NCI-H1092 treated with DMSO at 0.1 percent for 48 hours (cell line): ENCODE measurements around the gene MYEF2.

ENCODE experiments used
- DNase-seq: peaks from one replicate; lab custom pipeline; 2025; lab: John Stamatoyannopoulos, UW

Gene MYEF2, protein sequence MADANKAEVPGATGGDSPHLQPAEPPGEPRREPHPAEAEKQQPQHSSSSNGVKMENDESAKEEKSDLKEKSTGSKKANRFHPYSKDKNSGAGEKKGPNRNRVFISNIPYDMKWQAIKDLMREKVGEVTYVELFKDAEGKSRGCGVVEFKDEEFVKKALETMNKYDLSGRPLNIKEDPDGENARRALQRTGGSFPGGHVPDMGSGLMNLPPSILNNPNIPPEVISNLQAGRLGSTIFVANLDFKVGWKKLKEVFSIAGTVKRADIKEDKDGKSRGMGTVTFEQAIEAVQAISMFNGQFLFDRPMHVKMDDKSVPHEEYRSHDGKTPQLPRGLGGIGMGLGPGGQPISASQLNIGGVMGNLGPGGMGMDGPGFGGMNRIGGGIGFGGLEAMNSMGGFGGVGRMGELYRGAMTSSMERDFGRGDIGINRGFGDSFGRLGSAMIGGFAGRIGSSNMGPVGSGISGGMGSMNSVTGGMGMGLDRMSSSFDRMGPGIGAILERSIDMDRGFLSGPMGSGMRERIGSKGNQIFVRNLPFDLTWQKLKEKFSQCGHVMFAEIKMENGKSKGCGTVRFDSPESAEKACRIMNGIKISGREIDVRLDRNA

GRCh38 chr15:48177766-48178647 lies at the start of gene MYEF2:
Gene MYEF2, minus strand, starts transcription at chr15:48178295. Its CDS starts 58 bp downstream, at chr15:48178237.
- DNase-seq, result peak; percentile 66

- no peak for DNase-seq
These were observed 47.7 kb upstream of the MYEF2 start for GRCh38 chr15:48225771-48226170.

GRCh38 chr15:48222627-48223026 lies 44.5 kb upstream of the MYEF2 start:
- DNase-seq, result no peak

GRCh38 chr15:48221885-48222284 lies 43.8 kb upstream of the MYEF2 start:
- DNase-seq, result peak; percentile 54

GRCh38 chr15:48221261-48221660 lies 43.2 kb upstream of the MYEF2 start:
- no peak for DNase-seq

DNA sequence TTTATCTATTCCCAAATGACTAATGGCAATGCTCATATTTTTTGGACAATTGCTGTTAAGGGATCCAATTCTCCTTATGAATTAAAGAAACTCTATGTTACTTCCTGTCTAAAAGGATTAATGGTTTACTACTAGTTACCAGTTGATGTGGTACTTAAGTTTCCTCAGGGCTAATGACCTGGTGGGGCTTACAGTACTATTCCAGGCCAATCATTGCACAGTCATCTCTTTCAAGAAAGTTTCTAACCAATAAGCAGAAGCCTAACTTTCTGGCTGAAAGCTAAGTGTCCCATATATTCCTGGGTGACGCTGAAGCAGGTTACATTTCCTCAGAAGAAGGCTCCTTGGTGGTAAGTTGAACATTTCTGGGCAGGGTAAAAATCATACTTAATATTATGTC lies 27.9 kb upstream of the MYEF2 start, which contains the start of gene SLC12A1:
SLC12A1 (plus strand) TSS at position 322 of the 400 bp plus-strand sequence. CDS start 1,418 bp downstream, outside the sequence.
- no peak for DNase-seq

GRCh38 chr15:48202068-48202467 lies 24.0 kb upstream of the MYEF2 start:
- no peak for DNase-seq

DNA sequence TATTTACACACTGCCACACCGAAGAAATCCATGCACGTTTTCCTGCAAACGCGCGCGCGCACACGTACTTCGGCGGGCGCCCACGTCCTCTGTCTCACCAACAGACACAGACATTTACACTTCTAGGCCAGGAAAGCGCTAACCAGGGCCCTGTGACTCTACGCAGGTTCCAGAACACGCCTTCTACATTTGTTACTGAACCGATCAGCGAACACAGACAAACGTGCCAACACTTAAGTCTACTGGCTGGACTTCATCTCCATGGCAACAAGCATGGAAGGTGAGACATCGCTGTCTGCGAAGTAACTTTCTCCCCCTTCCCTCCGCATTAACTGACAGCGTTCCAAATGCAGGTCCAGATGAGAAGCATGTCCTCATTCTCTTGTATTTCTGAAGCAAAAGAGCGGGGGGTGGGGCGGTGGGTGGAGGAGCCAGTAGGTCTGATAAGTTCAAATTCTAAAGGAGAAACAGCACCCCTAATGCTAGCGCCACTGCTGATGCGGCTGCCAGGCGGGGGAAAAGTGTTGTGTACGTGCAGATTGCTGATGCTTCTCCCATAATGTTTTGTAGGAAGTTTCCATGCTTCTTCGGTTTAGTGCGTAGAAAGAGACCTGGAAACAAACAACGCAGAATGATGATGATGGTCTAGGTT lies 13.6 kb upstream of the MYEF2 start, which contains the start of gene CTXN2:
CTXN2 (plus strand) TSS at position 92 of the 652 bp plus-strand sequence. CDS start 9,636 bp downstream, outside the sequence.
- DNase-seq, result no peak

DNA sequence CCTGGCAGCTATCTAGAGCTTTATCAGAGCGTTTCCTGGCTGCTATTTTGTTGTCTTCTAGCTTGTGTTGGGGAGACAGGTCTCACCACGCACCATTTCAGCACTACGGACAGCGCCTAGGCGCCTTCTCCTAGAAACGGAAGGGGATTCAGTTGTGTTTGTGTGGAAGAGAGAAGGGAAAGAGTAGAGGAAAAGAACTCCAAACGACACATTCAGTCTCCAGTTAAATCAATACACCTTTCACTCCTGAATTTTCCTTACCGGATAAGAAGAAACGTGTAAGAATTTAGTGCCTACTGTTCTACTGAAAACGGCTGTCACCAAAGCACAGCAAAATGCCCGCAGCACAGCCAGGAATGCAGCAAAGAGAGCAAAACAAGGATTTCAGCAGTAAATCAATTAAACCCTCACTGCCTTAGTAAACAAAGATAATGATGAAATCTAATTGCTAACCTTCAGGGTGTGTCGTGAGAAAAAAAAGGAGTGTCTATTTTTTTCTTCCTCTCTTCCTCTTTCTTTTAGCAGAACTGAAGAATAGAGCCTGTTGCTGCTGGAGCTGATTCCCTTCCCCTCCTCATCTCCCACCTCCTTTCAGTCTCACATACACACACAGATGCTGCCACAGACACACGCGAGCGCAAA lies 13.0 kb upstream of the MYEF2 start:
- DNase-seq, result no peak

- DNase-seq, result no peak
These were observed 8.2 kb upstream of the MYEF2 start for GRCh38 chr15:48186271-48186670.

DNA sequence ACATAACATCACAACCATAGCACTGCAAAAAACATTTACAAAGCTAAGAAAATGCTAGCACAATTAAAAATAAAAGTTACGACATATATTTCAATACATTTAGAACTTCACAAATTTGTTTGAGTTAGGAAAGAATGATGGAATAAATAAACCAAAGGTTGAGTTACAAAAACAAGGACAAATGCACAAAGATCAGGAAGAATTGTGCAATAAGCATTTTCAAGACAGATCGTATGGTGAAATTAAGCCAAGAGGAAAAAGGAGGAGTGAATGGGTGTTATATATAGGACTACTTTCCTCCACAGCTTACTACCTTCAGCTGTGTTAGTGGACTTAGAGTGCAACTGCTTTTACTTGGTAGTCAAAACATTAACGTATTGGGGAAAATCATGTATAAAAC lies 7.4 kb upstream of the MYEF2 start:
- DNase-seq, result no peak

DNA sequence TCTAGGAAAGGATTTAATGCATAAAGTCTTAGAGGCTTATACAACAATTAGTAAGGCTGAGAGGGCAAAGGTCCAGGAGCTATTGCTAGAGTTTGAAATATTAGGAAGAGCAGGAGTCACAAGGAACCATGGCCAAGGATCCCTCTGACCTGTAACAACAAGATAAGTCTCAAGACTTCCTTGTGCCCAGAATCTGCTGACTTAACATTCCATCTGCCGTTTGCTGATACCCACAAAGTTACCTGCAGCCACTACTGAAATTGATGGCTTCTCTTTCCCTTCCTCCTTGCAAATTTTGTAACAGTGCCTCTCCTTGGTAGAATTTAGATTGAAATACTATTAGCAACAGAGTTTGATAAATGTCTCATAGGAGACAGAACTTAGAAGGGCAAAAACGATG lies 4.7 kb upstream of the MYEF2 start:
- DNase-seq, result no peak

GRCh38 chr15:48178648-48178931 lies 495 bp upstream of the MYEF2 start:
- DNase-seq, result no peak

DNA sequence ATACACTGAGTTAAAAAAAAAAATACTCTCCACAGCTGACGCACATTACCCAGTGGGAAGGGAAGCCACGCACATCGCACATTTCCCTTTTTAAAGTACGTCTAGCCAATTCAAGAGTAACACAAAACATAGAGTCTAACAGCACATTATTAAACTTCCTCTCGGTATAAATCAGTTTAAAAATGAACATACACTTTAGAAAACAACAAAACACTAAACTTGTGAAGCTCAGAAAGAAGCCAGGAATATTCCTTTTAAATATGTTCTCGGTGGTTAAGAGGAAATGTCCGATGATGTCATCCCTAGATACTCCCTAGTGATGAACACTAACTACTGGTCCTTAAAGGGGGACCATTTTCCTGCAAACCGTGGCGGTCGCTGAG lies 721 bp downstream of the MYEF2 start:
- DNase-seq, result peak; percentile 52

DNA sequence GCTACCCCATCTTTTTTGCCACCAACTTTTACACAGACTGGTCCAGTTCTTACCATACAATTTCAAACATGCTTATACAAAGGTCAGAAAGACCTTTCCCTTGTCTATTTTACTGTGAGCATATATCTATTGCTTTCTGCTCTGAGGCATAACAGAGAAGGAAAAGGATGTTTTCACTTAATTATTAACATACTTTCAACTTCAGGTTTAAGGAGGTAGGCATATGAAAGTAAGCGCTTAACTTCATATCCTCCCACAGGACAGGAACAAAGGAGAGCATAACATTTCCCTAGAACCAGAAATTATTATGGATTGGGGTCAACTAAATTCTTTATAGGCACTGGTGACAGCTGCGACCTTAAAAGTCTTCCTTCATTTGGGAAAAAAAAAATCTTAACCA lies 1.1 kb downstream of the MYEF2 start:
- no peak for DNase-seq

DNA sequence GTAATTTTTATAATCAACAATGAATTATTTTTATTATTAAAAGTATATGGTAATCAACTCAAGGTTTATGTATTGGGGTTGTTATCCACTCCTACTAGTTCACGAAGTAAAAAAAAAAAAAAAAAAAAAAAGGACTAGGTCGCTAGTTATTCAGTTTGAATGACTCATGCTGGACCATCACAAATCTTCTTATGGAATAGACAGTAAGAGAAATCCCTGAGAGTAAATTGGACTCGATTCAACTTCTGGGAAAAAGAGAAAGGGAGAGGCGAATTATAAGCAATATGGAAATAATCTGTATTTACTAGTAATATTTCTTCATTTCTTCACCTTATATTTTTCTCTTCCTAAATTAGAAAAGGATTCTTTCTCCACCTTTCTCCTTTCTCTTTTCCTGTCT lies 2.0 kb downstream of the MYEF2 start:
- no peak for DNase-seq

DNA sequence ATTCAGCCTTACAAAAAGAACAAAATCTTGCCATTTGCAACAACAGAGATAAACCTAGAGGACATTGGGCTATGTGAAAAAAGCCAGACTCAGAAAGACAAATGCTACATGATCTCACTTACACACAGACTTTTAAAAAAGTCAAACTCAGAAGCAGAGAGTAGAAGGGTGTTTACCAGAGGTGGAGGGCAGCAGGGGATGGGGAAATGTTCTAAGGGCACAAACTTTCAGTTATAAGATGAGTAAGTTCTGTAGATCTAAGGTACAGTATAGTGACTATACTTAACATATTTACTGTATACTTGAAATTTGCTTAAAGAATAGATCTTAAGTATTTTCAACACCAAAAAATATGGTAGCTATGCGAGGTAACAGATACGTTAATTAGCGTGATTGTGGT lies 3.0 kb downstream of the MYEF2 start:
- DNase-seq, result no peak

GRCh38 chr15:48170981-48171380 lies 7.1 kb downstream of the MYEF2 start:
- peak; percentile 3 for DNase-seq

DNA sequence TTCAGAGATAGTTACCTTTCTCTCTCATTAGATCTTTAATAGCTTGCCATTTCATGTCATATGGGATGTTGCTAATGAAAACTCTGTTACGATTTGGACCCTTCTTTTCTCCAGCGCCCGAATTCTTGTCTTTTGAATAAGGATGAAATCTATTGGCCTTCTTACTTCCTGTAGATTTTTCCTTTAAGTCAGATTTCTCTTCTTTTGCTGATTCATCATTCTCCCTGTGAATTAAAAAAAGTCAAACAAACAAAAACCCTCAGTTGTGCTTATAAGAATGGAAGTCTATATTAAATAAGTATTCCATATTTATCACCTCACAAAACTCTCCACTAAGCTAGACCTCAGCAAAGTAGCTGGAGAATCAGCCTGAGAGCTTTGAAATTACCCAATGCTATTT lies 9.5 kb downstream of the MYEF2 start:
- no peak for DNase-seq

DNA sequence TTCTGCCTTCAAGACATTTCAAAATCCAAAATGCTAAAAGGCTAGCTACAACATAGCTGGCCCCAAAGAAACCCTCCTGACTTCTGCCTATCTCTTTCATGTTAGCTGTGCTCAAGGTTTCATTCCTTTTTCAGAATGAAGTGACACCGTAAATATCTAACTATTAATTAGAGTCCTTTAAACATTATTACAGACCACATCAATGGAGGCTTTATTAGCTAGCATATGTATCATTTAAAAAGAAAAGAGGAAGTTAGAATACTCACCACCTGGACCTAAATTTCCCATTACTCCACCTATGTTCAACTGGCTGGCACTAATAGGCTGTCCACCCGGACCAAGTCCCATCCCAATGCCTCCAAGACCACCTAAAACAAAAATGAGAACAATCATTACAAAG lies 24.6 kb downstream of the MYEF2 start:
- no peak for DNase-seq

DNA sequence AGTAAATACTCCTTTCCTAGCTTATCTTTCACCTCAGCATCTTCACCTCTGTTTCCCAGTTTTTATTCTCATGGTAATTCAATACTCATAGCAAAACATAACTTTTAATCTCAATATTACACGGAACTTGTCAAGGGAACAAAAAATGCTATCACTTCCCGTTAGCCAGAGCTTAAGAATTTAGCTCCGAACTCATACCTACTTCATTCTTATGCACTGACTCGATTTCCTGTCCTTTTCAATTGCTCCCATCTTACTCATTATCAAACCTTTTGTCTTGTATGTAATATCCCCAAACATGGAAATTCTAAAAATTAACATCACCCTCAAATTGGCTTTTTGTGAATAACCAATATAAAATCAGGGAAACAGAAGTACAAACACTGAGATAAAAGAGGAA lies 28.2 kb downstream of the MYEF2 start:
- no peak for DNase-seq

GRCh38 chr15:48147358-48147757 lies 30.7 kb downstream of the MYEF2 start:
- DNase-seq, result no peak
